Measurements from ENCODE around the gene CFAP20DC.
A peak's percentile ranks its signal among the peaks of the same experiment; 100 is the strongest.
"Not testable (repeated sequence)": the region's sequence is repeated elsewhere in the genome, so short reads cannot be mapped to it uniquely, and the experiment has no call there.

CFAP20DC gene

GRCh38 chr3:58962040-58962651 is 87.7 kb downstream of the CFAP20DC start:
- no peak for DNase-seq

- DNase-seq, result no peak
These were observed 94.5 kb downstream of the CFAP20DC start for GRCh38 chr3:58955308-58955707.

- no peak for DNase-seq
These were observed 96.5 kb downstream of the CFAP20DC start for GRCh38 chr3:58953288-58953687.

GRCh38 chr3:58952128-58952917 is 97.5 kb downstream of the CFAP20DC start:
- no peak for DNase-seq

GRCh38 chr3:58948018-58948417 is 101.8 kb downstream of the CFAP20DC start:
- DNase-seq, result no peak

GRCh38 chr3:58946875-58947274 is 103.0 kb downstream of the CFAP20DC start:
- no peak for DNase-seq

- no peak for DNase-seq
These were observed 111.8 kb downstream of the CFAP20DC start for GRCh38 chr3:58938057-58938456.

GRCh38 chr3:58924578-58924977 is 125.2 kb downstream of the CFAP20DC start:
- DNase-seq, result no peak

GRCh38 chr3:58900386-58900785 is 149.4 kb downstream of the CFAP20DC start:
- no peak for DNase-seq

GRCh38 chr3:58899953-58900298 is 149.9 kb downstream of the CFAP20DC start:
- no peak for DNase-seq

GRCh38 chr3:58899159-58899952 is 150.5 kb downstream of the CFAP20DC start:
- peak; percentile 1 to 6 for DNase-seq

- DNase-seq, result no peak
These were observed 151.3 kb downstream of the CFAP20DC start for GRCh38 chr3:58898513-58898912.

GRCh38 chr3:58897646-58898045 is 152.2 kb downstream of the CFAP20DC start:
- no peak for DNase-seq

- not testable (repeated sequence) for DNase-seq
These were observed 154.1 kb downstream of the CFAP20DC start for GRCh38 chr3:58895678-58896077.

- not testable (repeated sequence) for DNase-seq
These were observed 157.3 kb downstream of the CFAP20DC start for GRCh38 chr3:58892526-58892925.

GRCh38 chr3:58888087-58888486 is 161.7 kb downstream of the CFAP20DC start:
- DNase-seq, result no peak

- no peak for DNase-seq
These were observed 165.4 kb downstream of the CFAP20DC start for GRCh38 chr3:58884453-58884852.

GRCh38 chr3:58880182-58880581 is 169.6 kb downstream of the CFAP20DC start:
- DNase-seq, result no peak

- no peak for DNase-seq
These were observed 175.0 kb downstream of the CFAP20DC start for GRCh38 chr3:58874795-58875194.

GRCh38 chr3:58874248-58874741 is 175.5 kb downstream of the CFAP20DC start:
- DNase-seq, result no peak

GRCh38 chr3:58868097-58868779 is 181.6 kb downstream of the CFAP20DC start:
- no peak for DNase-seq

GRCh38 chr3:58867621-58868020 is 182.2 kb downstream of the CFAP20DC start:
- DNase-seq, result no peak

GRCh38 chr3:58866079-58866478 is 183.7 kb downstream of the CFAP20DC start:
- DNase-seq, result no peak

All from stimulated activated CD4-positive, alpha-beta T cell treated with anti-CD3 and anti-CD28 coated beads, Interleukin-2, amount 100 ng/mL, for 48 hours (primary cell).